Measurements from ENCODE around the gene ERC2. TPM values are rescaled to one million over a fixed set of nuclear protein-coding genes. Genes with fewer than 3 reads are reported as not detected.

Gene ERC2
- total RNA-seq, 1 donor, result 0.36 TPM

DNA sequence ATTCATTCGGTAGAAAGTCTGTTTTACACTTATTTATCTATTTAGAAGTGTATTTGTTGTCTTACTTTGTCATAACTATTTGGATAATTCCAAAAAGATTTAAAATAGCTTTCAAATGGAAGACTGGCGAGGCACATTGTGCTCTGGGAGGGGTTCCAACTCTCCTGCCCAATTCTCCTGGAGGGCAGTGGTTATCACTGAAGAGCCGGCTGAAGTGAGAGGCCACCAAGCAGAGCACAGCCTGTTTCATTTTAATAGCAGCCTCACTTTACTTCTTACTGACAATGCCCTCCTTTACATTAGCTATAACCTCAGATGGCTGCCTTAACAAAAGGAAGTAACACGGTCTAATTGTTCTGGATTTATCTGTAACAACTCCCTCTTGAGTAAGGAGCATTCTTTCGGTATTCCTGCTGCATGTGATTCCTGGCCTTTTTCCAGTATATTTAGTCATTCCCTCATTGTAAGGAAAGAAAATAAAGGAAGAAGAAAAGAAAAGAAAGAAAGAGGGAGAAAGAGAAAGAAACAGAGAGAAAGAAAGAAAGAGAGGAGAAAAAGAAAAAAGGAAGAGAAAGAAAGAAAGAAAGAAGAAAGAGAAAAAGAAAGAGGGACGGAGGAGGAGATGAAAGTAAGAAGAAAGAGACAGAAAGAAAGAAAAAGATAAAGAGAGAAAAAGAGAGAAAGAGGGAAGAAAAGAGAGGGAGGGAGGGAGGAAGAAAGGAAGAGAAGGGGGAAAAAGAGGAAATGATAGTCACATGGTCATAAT lies 641.4 kb downstream of the ERC2 start:
- Histone ChIP-seq H3K27ac (ENCODE audit: low read depth, low read length) (no peak overlapping the region), H2AFZ (ENCODE audit: low read length) (peak overlapping the region; percentile 32), H3K4me2 (ENCODE audit: insufficient read depth, low read length) (no peak overlapping the region), H3K4me1 (ENCODE audit: insufficient read depth, low read length) (peaks cover 5% of the 10 kb centered on the region), H3K36me3 (ENCODE audit: insufficient read depth, low read length) (no peaks in the 10 kb centered on the region), H3K4me3 (ENCODE audit: insufficient read depth, low read length) (no peak overlapping the region), H4K20me1 (ENCODE audit: insufficient read depth, low read length) (no peaks in the 10 kb centered on the region), H3K27me3 (ENCODE audit: insufficient read depth, low read length) (no peaks in the 10 kb centered on the region), H3K79me2 (ENCODE audit: insufficient read depth, low read length) (no peaks in the 10 kb centered on the region), H3K9me3 (ENCODE audit: low read depth, low read length) (no peaks in the 10 kb centered on the region)
- TF ChIP-seq, protein P1, sequence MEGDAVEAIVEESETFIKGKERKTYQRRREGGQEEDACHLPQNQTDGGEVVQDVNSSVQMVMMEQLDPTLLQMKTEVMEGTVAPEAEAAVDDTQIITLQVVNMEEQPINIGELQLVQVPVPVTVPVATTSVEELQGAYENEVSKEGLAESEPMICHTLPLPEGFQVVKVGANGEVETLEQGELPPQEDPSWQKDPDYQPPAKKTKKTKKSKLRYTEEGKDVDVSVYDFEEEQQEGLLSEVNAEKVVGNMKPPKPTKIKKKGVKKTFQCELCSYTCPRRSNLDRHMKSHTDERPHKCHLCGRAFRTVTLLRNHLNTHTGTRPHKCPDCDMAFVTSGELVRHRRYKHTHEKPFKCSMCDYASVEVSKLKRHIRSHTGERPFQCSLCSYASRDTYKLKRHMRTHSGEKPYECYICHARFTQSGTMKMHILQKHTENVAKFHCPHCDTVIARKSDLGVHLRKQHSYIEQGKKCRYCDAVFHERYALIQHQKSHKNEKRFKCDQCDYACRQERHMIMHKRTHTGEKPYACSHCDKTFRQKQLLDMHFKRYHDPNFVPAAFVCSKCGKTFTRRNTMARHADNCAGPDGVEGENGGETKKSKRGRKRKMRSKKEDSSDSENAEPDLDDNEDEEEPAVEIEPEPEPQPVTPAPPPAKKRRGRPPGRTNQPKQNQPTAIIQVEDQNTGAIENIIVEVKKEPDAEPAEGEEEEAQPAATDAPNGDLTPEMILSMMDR (IDR thresholded peaks at IDR 0.05; ENCODE audit: extremely low read depth, low read depth, low read length), result no peak
- no peak for DNase-seq (ENCODE audit: insufficient read length, low spot score, missing footprints)

DNA sequence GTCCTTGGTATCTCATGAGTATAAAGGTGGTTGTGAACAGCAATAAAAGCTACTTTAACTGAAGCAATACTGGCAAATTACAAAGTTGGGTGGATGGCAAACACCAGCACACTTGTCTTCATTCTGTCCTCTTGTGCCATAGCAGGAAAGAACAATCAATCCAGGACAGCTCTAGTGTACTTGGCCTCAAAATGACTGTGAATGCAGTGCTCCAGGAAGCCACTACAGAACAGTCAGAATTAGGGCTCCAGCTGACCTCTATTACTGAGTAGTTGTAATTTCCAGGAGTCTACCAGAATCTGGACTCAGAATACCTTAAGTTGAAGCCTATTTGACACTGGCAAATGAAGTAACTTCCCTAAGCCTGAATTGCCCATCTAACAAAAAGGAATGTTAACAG lies 642.2 kb downstream of the ERC2 start:
- no peak overlapping the region for H3K4me2 ChIP-seq (ENCODE audit: insufficient read depth, low read length)
- H3K27me3 ChIP-seq (ENCODE audit: insufficient read depth, low read length), result no peaks in the 10 kb centered on the region
- no peak overlapping the region for H3K4me3 ChIP-seq (ENCODE audit: insufficient read depth, low read length)
- no peaks in the 10 kb centered on the region for H4K20me1 ChIP-seq (ENCODE audit: insufficient read depth, low read length)
- no peak overlapping the region for H3K27ac ChIP-seq (ENCODE audit: low read depth, low read length)
- no peaks in the 10 kb centered on the region for H3K36me3 ChIP-seq (ENCODE audit: insufficient read depth, low read length)
- TF ChIP-seq, protein P1 (IDR thresholded peaks at IDR 0.05; ENCODE audit: extremely low read depth, low read depth, low read length), result no peak
- DNase-seq (ENCODE audit: insufficient read length, low spot score, missing footprints), result peak; percentile 11
- H3K79me2 ChIP-seq (ENCODE audit: insufficient read depth, low read length), result no peaks in the 10 kb centered on the region
- H3K4me1 ChIP-seq (ENCODE audit: insufficient read depth, low read length), result peaks cover 5% of the 10 kb centered on the region
- H3K9me3 ChIP-seq (ENCODE audit: low read depth, low read length), result no peaks in the 10 kb centered on the region
- H2AFZ ChIP-seq (ENCODE audit: low read length), result no peak overlapping the region

DNA sequence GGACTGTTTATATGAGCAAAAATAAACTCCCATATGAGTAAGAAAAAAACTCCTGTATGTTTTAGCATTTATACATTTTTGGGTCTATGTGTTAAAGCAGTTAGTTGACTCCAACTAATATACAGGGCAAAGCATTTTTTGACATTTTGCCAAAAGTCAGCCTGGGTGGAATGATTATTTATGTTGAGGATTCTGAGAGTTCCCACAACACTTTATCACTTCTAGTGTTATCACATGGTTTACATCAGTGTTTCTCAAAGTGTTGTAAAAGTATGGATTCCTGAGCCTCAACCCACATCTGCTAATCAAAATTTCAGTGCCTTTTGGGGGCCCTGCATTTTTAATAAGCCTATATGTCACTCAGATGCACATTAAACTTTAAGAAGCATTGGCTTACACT lies 643.9 kb downstream of the ERC2 start:
- no peaks in the 10 kb centered on the region for H3K79me2 ChIP-seq (ENCODE audit: insufficient read depth, low read length)
- H3K27me3 ChIP-seq (ENCODE audit: insufficient read depth, low read length), result no peaks in the 10 kb centered on the region
- TF ChIP-seq, protein P1 (IDR thresholded peaks at IDR 0.05; ENCODE audit: extremely low read depth, low read depth, low read length), result no peak
- no peak overlapping the region for H3K4me3 ChIP-seq (ENCODE audit: insufficient read depth, low read length)
- peaks cover 5% of the 10 kb centered on the region for H3K4me1 ChIP-seq (ENCODE audit: insufficient read depth, low read length)
- H4K20me1 ChIP-seq (ENCODE audit: insufficient read depth, low read length), result no peaks in the 10 kb centered on the region
- H3K27ac ChIP-seq (ENCODE audit: low read depth, low read length), result no peak overlapping the region
- no peaks in the 10 kb centered on the region for H3K9me3 ChIP-seq (ENCODE audit: low read depth, low read length)
- H2AFZ ChIP-seq (ENCODE audit: low read length), result no peak overlapping the region
- no peaks in the 10 kb centered on the region for H3K36me3 ChIP-seq (ENCODE audit: insufficient read depth, low read length)
- no peak overlapping the region for H3K4me2 ChIP-seq (ENCODE audit: insufficient read depth, low read length)
- DNase-seq (ENCODE audit: insufficient read length, low spot score, missing footprints), result no peak

DNA sequence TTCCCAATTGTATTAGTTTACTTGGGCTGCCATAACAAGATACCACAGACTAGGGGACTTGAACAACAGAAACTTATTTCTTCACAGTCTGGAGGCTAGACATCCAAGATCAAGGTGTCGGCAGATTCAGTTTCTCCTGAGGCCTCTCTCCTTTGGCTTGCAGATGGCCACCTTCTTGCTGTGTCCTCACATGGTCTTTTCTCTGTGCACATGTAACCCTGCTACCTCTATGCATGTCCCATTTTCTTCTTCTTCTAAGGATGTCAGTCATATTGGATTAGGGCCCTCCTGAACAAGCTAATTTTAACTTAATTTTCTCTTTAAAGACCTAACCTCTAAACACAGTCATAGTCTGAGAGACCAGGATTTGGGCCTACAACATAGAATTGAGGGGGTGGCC lies 644.4 kb downstream of the ERC2 start:
- Histone ChIP-seq H3K27me3 (ENCODE audit: insufficient read depth, low read length) (no peaks in the 10 kb centered on the region), H3K4me1 (ENCODE audit: insufficient read depth, low read length) (peaks cover 5% of the 10 kb centered on the region), H3K4me3 (ENCODE audit: insufficient read depth, low read length) (no peak overlapping the region), H3K27ac (ENCODE audit: low read depth, low read length) (no peak overlapping the region), H3K79me2 (ENCODE audit: insufficient read depth, low read length) (no peaks in the 10 kb centered on the region), H3K4me2 (ENCODE audit: insufficient read depth, low read length) (no peak overlapping the region), H3K9me3 (ENCODE audit: low read depth, low read length) (no peaks in the 10 kb centered on the region), H2AFZ (ENCODE audit: low read length) (no peak overlapping the region), H3K36me3 (ENCODE audit: insufficient read depth, low read length) (no peaks in the 10 kb centered on the region), H4K20me1 (ENCODE audit: insufficient read depth, low read length) (no peaks in the 10 kb centered on the region)
- no peak for DNase-seq (ENCODE audit: insufficient read length, low spot score, missing footprints)
- TF ChIP-seq, protein P1 (IDR thresholded peaks at IDR 0.05; ENCODE audit: extremely low read depth, low read depth, low read length), result no peak

Measured in osteoblast (primary cell).